IMR-90 (cell line): ENCODE results near the gene C11orf86. TPM values are rescaled to one million over a fixed set of nuclear protein-coding genes. Genes with fewer than 3 reads are reported as not detected.
A peak's percentile ranks its signal among the peaks of the same experiment; 100 is the strongest.

ENCODE experiments used
- ATAC-seq: fragments of 200-7000 bp; cut with Tn5 transposase; 2 replicates; pipeline ENCODE4 v1.9.1; 2020; ENCODE audit warnings: low read depth, mild to moderate bottlenecking, moderate library complexity
- BruUV-seq: library from RNA; stranded (reverse); fragments of 400-500 nt; replicated peaks from 2 replicates; lab custom pipeline; 2021; lab: Mats Ljungman, UMichigan
- CTCF ChIA-PET: fragments of 300-600 bp; formaldehyde crosslinking; extraction: SDS; loops from one replicate; lab custom pipeline; 2021; ENCODE audit warnings: antibody characterized with exemption; lab: Yijun Ruan, JAX
- POLR2A ChIA-PET: fragments of 300-600 bp; sonication (Branson Sonifier 250); formaldehyde crosslinking; loops from one replicate; lab custom pipeline; 2022; ENCODE audit warnings: antibody characterized with exemption; ENCODE audit not compliant: unreplicated experiment; lab: Charles Lee
- DNase-seq: peaks from one replicate; pipeline ENCODE4 v3.0.0; 2013
- H2AFZ ChIP-seq: replicated peaks from 2 replicates; pipeline ENCODE3; 2013; ENCODE audit warnings: low read length, mild to moderate bottlenecking; ENCODE audit not compliant: poor library complexity
- H2AK5ac ChIP-seq: 2 replicates; pipeline ENCODE4 v1.6.1; 2013; ENCODE audit warnings: low read depth, low read length, inconsistent platforms
- H2AK9ac ChIP-seq: replicated peaks from 2 replicates; pipeline ENCODE3; 2013; ENCODE audit warnings: mild to moderate bottlenecking, low read depth, low read length, moderate library complexity; ENCODE audit not compliant: poor library complexity
- H2BK120ac ChIP-seq: 2 replicates; pipeline ENCODE4 v1.6.1; 2013; ENCODE audit warnings: low read depth, low read length, inconsistent platforms
- H2BK15ac ChIP-seq: 3 replicates; pipeline ENCODE4 v1.6.1; 2013; ENCODE audit warnings: low read depth, low read length, inconsistent platforms
- H2BK20ac ChIP-seq: 2 replicates; pipeline ENCODE4 v1.6.1; 2013; ENCODE audit warnings: low read depth, mild to moderate bottlenecking, inconsistent platforms, low read length, moderate library complexity
- H2BK5ac ChIP-seq: 2 replicates; pipeline ENCODE4 v1.6.1; 2013; ENCODE audit warnings: mild to moderate bottlenecking, low read depth, low read length, inconsistent platforms; ENCODE audit not compliant: poor library complexity, severe bottlenecking
- H3K14ac ChIP-seq: replicated peaks from 2 replicates; pipeline ENCODE4 v1.6.1; 2013; ENCODE audit warnings: low read depth, low read length, inconsistent platforms
- H3K18ac ChIP-seq: 2 replicates; pipeline ENCODE4 v1.6.1; 2013; ENCODE audit warnings: low read depth, low read length, control low read depth
- H3K23ac ChIP-seq: 2 replicates; pipeline ENCODE4 v1.6.1; 2013; ENCODE audit warnings: low read depth, low read length, inconsistent platforms
- H3K27ac ChIP-seq: 2 replicates; pipeline ENCODE4 v1.5.1; 2013; ENCODE audit warnings: mild to moderate bottlenecking, control low read depth, low read length; ENCODE audit not compliant: insufficient read depth
- H3K27me3 ChIP-seq: 2 replicates; pipeline ENCODE4 v1.6.1; 2013; ENCODE audit warnings: low read length; ENCODE audit not compliant: control insufficient read depth, insufficient read depth
- H3K36me3 ChIP-seq: 2 replicates; pipeline ENCODE4 v1.6.1; 2013; ENCODE audit warnings: low read length, mixed read lengths; ENCODE audit not compliant: control insufficient read depth, insufficient read depth
- H3K4ac ChIP-seq: 2 replicates; pipeline ENCODE4 v1.6.1; 2013; ENCODE audit warnings: low read depth, low read length, inconsistent platforms
- H3K4me1 ChIP-seq: 2 replicates; pipeline ENCODE4 v1.6.1; 2013; ENCODE audit warnings: low read length, mixed read lengths; ENCODE audit not compliant: control insufficient read depth, insufficient read depth
- H3K4me2 ChIP-seq: 2 replicates; pipeline ENCODE4 v1.6.1; 2013; ENCODE audit warnings: low read depth, mild to moderate bottlenecking, control low read depth, low read length, moderate library complexity
- H3K4me3 ChIP-seq: 2 replicates; pipeline ENCODE4 v1.5.1; 2013; ENCODE audit warnings: low read depth, mild to moderate bottlenecking, control low read depth, low read length, moderate library complexity; ENCODE audit not compliant: insufficient read depth
- H3K56ac ChIP-seq: 2 replicates; pipeline ENCODE4 v1.6.1; 2013; ENCODE audit warnings: low read length, inconsistent platforms; ENCODE audit not compliant: insufficient read depth; ENCODE audit errors: extremely low read depth
- H3K79me1 ChIP-seq, 2 experiments: 2 replicates each; pipeline ENCODE4 v1.6.1; 2013; ENCODE audit warnings: low read length in 2 of 2, inconsistent platforms in 1 of 2, low read depth in 1 of 2
- H3K9ac ChIP-seq: 2 replicates; pipeline ENCODE4 v1.6.1; 2013; ENCODE audit warnings: low read depth, low read length, control low read depth
- H3K9me1 ChIP-seq: 2 replicates; pipeline ENCODE4 v1.6.1; 2013; ENCODE audit warnings: low read length, inconsistent platforms; ENCODE audit not compliant: insufficient read depth
- H3K9me3 ChIP-seq: 2 replicates; pipeline ENCODE4 v1.6.1; 2013; ENCODE audit warnings: low read length; ENCODE audit not compliant: control insufficient read depth, insufficient read depth
- H4K20me1 ChIP-seq: 2 replicates; pipeline ENCODE4 v1.6.1; 2013; ENCODE audit warnings: low read length, inconsistent platforms; ENCODE audit not compliant: insufficient read depth
- H4K5ac ChIP-seq: 2 replicates; pipeline ENCODE4 v1.6.1; 2013; ENCODE audit warnings: mild to moderate bottlenecking, low read depth, low read length, control low read depth
- H4K8ac ChIP-seq, 2 experiments: 2 replicates each; pipeline ENCODE4 v1.6.1; 2013; ENCODE audit warnings: low read depth in 2 of 2, low read length in 2 of 2, control low read depth in 1 of 2, inconsistent platforms in 1 of 2
- H4K91ac ChIP-seq: 2 replicates; pipeline ENCODE4 v1.6.1; 2013; ENCODE audit warnings: low read depth, low read length, inconsistent platforms; ENCODE audit not compliant: insufficient read depth
- BHLHE40 ChIP-seq: fragments of 150-350 bp; IDR thresholded peaks from 2 replicates; pipeline ENCODE4 v1.6.1; 2016; ENCODE audit warnings: mild to moderate bottlenecking, low read depth, low read length
- CEBPB ChIP-seq: IDR thresholded peaks from 2 replicates; pipeline ENCODE4 v1.6.1; 2012; ENCODE audit warnings: low read depth, low read length, improper control_type of control experiment
- CHD1 ChIP-seq: IDR thresholded peaks from 2 replicates; pipeline ENCODE4 v1.6.1; 2012; ENCODE audit warnings: low read depth, low read length, improper control_type of control experiment
- CTCF ChIP-seq: conservative IDR thresholded peaks from 2 replicates; pipeline ENCODE4 v1.5.1; 2012; ENCODE audit warnings: mild to moderate bottlenecking, low read depth, low read length, improper control_type of control experiment
- FOS ChIP-seq: fragments of 150-350 bp; IDR thresholded peaks from 2 replicates; pipeline ENCODE4 v1.6.1; 2016; ENCODE audit warnings: low read depth, low read length
- MAZ ChIP-seq: IDR thresholded peaks from 2 replicates; pipeline ENCODE4 v1.6.1; 2012; ENCODE audit warnings: low read depth, mild to moderate bottlenecking, low read length, improper control_type of control experiment, moderate library complexity, borderline replicate concordance
- MXI1 ChIP-seq: IDR thresholded peaks from 2 replicates; pipeline ENCODE4 v1.6.1; 2012; ENCODE audit warnings: low read depth, mild to moderate bottlenecking, low read length, moderate library complexity, borderline replicate concordance
- POLR2A ChIP-seq: IDR thresholded peaks from 2 replicates; pipeline ENCODE4 v1.6.1; 2012; ENCODE audit warnings: mild to moderate bottlenecking, low read depth, low read length
- RAD21 ChIP-seq: IDR thresholded peaks from 2 replicates; pipeline ENCODE4 v1.6.1; 2012; ENCODE audit warnings: low read length, improper control_type of control experiment
- RCOR1 ChIP-seq: IDR thresholded peaks from 2 replicates; pipeline ENCODE4 v1.6.1; 2012; ENCODE audit warnings: mild to moderate bottlenecking, low read length, improper control_type of control experiment; ENCODE audit not compliant: insufficient replicate concordance
- RFX5 ChIP-seq: IDR thresholded peaks from 2 replicates; pipeline ENCODE4 v1.8.0; 2012; ENCODE audit warnings: low read depth, mild to moderate bottlenecking, low read length, moderate library complexity
- SMC3 ChIP-seq: fragments of 150-350 bp; IDR thresholded peaks from 2 replicates; pipeline ENCODE4 v1.6.1; 2016; ENCODE audit warnings: low read depth, mild to moderate bottlenecking, antibody characterized with exemption, low read length, moderate library complexity
- USF2 ChIP-seq: fragments of 150-350 bp; IDR thresholded peaks from 2 replicates; pipeline ENCODE4 v1.6.1; 2017; ENCODE audit warnings: mild to moderate bottlenecking, antibody characterized with exemption, low read length, low read depth
- WGBS, 2 experiments: methylation state at CpG; one replicate each; pipeline versions ENCODE4 v1.1.5 to v1.1.7; 2013; ENCODE audit warnings: missing lambda C conversion rate in 2 of 2; ENCODE audit not compliant: insufficient read length in 1 of 2; ENCODE audit errors: extremely low coverage in 2 of 2; 5-methylcytosine and 5-hydroxymethylcytosine counted together
- dilution Hi-C: fragments of 300-500 bp; cut with HindIII; formaldehyde crosslinking; loops from one replicate; pipeline ENCODE4 v1.14.3; 2018; ENCODE audit warnings: low sequenced_read_pairs; ENCODE audit not compliant: unreplicated experiment
- in situ Hi-C: fragments of 300-500 bp; cut with MboI; formaldehyde crosslinking; loops from 3 replicates; pipeline ENCODE4 v1.14.3; 2019; ENCODE audit warnings: low sequenced_read_pairs, inconsistent platforms, mixed read lengths
- intact Hi-C: fragments of 100-400 bp; cut with micrococcal nuclease; formaldehyde crosslinking; loops from 2 replicates; pipeline ENCODE4 v1.10.0; 2022
- polyA plus RNA-seq, 3 experiments: library from polyadenylated mRNA; depleted of rRNA; stranded (reverse); fragments of >200 nt; gene quantifications; 2 replicates each; pipeline ENCODE4 v1.2.3, GENCODE V29; 2012; ENCODE audit warnings: low replicate concordance in 1 of 3
- total RNA-seq: library from RNA; depleted of rRNA; stranded (reverse); fragments of >200 nt; gene quantifications from 2 replicates; pipeline ENCODE4 v1.2.3, GENCODE V29; 2012

Gene C11orf86
- total and polyA plus RNA-seq, 2 of the 4 experiments (the other 2 are of a cell fraction) = not detected

- H3K27me3 ChIP-seq = no peaks in the 10 kb centered on the region
- POLR2A ChIA-PET = interaction anchor here (0.6 kb wide), 1 partner anchor 1423 kb away, joined by 3 read pairs; no protein-coding TSS in a partner anchor
- CTCF ChIA-PET = no interaction called here
- H3K36me3 ChIP-seq = no peaks in the 10 kb centered on the region
- H3K9ac ChIP-seq = no peak overlapping the region
- peak overlapping the region; percentile 56 to 85; a peak in 2 of 4 replicates for H4K8ac ChIP-seq
- H4K20me1 ChIP-seq = no peaks in the 10 kb centered on the region
- DNase-seq (peak; percentile 76), ATAC-seq (peak; percentile 97)
- H3K27ac ChIP-seq = no peak overlapping the region
- no peaks in the 10 kb centered on the region for H3K79me1 ChIP-seq
- H4K91ac ChIP-seq = peak overlapping the region; percentile 94
- H3K4me3 ChIP-seq = no peak overlapping the region
- H3K23ac ChIP-seq = peak overlapping the region; percentile 62
- TF ChIP-seq SMC3 (no peak), RFX5 (peak; percentile 58; the same call in 1 of the 2 replicates), MXI1 (no peak), BHLHE40 (peak; percentile 61), CEBPB (peak; percentile 70), CTCF (no peak), CHD1 (no peak), FOS (peak; percentile 35; the same call in 1 of the 2 replicates), MAZ (0 out of 2 replicates have a peak, but pooled peaks have one; percentile 50), RCOR1 (peak; percentile 93), POLR2A (no peak), USF2 (peak; percentile 54; the same call in 1 of the 2 replicates), RAD21 (no peak)
- H3K4me1 ChIP-seq = peaks cover 8% of the 10 kb centered on the region
- H2BK120ac ChIP-seq = peak overlapping the region; percentile 89
- BruUV-seq = no TSS peak
- peak overlapping the region; percentile 90; the same call in 1 of the 3 replicates for H2BK15ac ChIP-seq
- peak overlapping the region; percentile 80; the same call in 1 of the 2 replicates for H3K14ac ChIP-seq
- H3K4me2 ChIP-seq = no peak overlapping the region
- H2AK9ac ChIP-seq = peak overlapping the region; percentile 67
- in situ Hi-C loops (no loop called here), intact Hi-C loops (no loop called here), dilution Hi-C loops (no loop called here)
- peak overlapping the region; percentile 38 for H2AFZ ChIP-seq
- no CpG with 5 or more reads among the region's 8 CpGs for WGBS, 2 experiments
- peak overlapping the region; percentile 29; the same call in 1 of the 2 replicates for H4K5ac ChIP-seq
- H3K56ac ChIP-seq = no peak overlapping the region
- H3K4ac ChIP-seq = peak overlapping the region; percentile 91
- peaks cover 12% of the 10 kb centered on the region for H3K9me1 ChIP-seq
- 0 out of 2 replicates have a peak overlapping the region, but pooled peaks have one; percentile 47 for H3K18ac ChIP-seq
- no peaks in the 10 kb centered on the region for H3K9me3 ChIP-seq
- peak overlapping the region; percentile 91 for H2AK5ac ChIP-seq
- H2BK20ac ChIP-seq = peak overlapping the region; percentile 94
- peak overlapping the region; percentile 9 for H2BK5ac ChIP-seq
These were observed 21.6 kb downstream of the C11orf86 start for GRCh38 chr11:66996609-66997273.
